GM21723 (cell line): ENCODE data around the gene HSD17B2.
"Not testable (repeated sequence)": the region's sequence is repeated elsewhere in the genome, so short reads cannot be mapped to it uniquely, and the experiment has no call there.

Experiments
- ATAC-seq: cut with Tn5 transposase; IDR thresholded peaks from one replicate; pipeline ENCODE4 v1.9.1; 2021; ENCODE audit warnings: mild to moderate bottlenecking, moderate library complexity; ENCODE audit not compliant: unreplicated experiment

Gene HSD17B2

DNA sequence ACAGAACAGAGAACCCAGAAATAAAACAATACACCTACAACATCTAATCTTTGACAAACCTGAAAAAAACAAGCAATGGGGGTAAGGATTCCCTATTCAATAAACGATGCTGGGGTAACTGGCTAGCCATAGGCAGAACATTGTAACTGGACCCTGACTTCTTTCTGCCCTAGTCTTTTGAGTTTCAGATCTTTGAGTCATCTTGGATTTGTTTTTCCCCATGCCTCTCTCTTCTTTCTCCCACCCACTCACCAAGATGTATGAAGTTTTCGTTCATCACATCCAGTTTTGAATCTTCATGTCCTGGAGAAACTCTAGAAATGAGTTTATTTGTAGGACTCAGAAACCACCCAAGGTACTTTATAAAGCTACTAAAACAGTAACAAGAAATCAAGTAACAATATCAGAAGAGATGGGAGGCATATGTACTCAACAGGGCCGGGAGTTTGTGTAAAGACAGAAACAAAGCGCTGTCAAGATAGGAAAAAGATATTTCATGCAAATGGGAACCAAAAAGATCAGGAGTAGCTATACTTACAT, 39.0 kb downstream of the HSD17B2 start:
- ATAC-seq = no peak

- no peak for ATAC-seq
Measured at GRCh38 chr16:82078125-82078524, 43.1 kb downstream of the HSD17B2 start.

GRCh38 chr16:82079892-82080291, 44.8 kb downstream of the HSD17B2 start:
- ATAC-seq = no peak

DNA sequence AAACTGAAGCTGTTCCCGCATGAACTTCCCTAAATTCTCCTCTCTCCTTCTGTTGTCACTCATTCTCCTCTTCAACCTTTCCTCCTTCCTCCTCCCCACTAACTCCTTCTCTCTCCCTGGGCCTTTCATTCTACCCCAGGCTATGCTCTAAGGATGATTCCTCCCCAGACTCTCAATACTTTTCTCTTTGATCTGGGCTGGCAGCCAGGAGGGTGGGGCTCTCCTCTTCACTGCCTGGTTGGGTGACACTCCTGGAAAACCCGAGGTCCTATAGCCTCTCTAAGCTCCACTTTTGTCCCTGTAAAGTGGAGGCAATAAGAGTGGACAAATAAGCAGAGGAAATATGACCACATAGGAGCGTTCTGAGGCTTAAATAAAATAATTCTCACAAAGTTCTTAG, 46.2 kb downstream of the HSD17B2 start:
- no peak for ATAC-seq

DNA sequence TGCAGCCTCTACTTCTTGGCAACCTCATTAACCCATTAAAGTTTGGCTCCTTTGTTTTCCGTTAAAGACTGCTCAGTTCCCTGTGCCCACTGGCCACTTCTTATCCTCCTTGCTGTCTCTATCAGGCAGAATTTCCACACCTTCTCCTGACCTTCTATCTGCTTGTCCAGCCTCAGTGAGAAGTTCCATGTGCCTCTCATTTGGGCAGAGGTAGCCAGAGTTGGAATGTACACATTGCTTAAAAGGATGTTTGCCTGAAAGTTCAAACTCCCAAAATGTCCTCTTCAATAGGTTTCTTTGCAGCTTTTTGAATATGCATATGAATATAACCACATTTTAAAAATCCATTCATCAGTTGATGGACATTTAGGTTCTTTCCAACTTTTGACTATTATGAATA, 47.0 kb downstream of the HSD17B2 start:
- no peak for ATAC-seq

- ATAC-seq = no peak
Measured at GRCh38 chr16:82082543-82083244, 47.6 kb downstream of the HSD17B2 start.

DNA sequence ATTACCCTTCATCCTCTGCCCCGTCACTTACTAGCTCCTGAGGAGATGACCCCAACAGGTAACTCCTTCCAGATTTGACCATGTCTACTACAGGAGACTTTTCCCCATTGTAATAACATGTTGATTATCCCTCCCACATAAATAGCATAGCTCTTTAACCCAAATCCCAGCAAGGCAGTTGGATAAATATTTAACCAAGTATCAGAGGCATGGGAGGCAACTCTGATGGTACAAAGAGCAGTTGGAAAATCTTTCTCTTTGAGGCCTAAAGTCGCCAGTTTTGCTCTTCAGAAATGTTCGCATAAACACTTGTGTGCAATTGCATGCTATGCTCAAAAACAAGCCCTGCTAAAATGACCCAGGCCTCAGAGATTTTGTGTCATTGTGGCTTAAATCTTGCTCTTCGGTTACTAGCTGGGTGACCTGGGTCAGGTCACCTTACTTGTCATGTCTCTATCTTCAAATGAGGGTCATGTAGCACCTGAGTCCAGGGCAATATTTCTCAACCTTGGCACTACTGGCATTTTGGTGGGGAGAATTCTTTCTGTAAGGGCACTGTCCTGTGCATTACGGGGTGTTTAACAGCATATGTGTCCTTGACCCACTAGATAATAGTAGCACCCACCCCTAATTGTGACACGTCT, 48.8 kb downstream of the HSD17B2 start:
- ATAC-seq = no peak

GRCh38 chr16:82085011-82085779, 50.1 kb downstream of the HSD17B2 start:
- no peak for ATAC-seq

DNA sequence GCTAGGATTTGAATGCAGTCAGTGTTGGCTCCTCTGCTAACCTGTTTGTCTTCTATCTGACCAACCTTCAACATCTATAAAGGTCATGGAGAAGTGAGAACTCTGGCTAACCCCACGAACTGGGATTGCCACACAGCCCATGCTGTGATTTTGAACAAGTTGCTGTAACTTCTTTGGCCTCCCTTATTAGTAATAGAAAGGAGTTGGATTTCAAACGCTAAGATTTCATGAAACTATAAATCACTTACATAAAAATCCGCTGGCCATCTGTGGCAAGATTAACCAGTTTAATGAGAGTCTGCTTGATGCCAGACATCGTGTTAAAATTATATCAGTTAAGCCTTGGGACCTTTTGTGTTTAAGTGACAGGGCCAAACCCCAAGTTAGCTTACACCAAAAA, 53.4 kb downstream of the HSD17B2 start:
- ATAC-seq = no peak

- no peak for ATAC-seq
Measured at GRCh38 chr16:82091241-82091640, 56.2 kb downstream of the HSD17B2 start.

- no peak for ATAC-seq
Measured at GRCh38 chr16:82092711-82093110, 57.7 kb downstream of the HSD17B2 start.

DNA sequence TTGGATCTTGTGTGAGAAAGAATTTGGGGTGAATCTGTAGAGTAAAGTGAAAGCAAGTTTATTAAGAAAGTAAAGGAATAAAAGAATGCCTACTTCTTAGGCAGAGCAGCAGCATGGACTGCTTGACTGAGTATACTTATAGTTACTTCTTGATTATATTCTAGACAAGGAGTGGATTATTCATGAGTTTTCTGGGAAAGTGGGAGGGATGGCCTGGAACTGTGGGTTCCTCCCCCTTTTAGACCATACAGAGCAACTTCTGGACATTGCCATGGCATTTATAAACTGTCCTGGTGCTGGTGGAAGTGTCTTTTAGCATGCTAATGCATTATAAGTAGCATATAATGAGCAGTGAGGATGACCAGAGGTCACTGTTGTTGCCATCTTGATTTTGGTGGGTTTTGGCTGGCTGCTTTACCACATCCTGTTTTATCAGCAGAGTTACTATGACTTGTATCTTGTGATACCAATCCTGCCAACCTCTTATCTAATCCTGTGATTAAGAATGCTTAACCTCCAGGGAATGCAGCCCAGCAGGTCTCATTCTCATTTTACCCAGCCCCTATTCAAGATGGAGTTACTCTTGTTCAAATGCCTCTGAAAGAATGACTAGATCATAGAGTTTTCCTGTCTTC, 58.7 kb downstream of the HSD17B2 start:
- no peak for ATAC-seq

GRCh38 chr16:82094942-82095540, 60.0 kb downstream of the HSD17B2 start:
- no peak for ATAC-seq

- no peak for ATAC-seq
Measured at GRCh38 chr16:82096641-82097040, 61.6 kb downstream of the HSD17B2 start.

DNA sequence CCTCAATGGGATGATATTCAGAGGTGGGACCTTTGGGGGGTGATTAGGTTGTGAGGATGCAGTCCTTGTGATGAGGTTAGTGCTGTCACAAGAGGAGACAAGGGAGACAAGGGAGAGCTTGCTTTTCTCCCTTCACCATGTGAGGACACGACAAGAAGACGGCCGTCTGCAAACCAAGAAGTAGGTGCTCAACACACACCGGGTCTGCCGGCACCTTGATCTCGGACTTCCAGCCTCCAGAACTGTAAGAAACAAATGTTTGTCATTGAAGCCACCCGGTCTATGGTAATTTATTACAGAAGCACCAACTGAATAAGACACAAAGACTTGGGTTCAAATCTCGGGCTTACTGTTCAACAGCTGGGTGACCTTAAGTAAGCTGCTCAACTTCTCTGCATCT, 70.1 kb downstream of the HSD17B2 start:
- ATAC-seq = no peak

DNA sequence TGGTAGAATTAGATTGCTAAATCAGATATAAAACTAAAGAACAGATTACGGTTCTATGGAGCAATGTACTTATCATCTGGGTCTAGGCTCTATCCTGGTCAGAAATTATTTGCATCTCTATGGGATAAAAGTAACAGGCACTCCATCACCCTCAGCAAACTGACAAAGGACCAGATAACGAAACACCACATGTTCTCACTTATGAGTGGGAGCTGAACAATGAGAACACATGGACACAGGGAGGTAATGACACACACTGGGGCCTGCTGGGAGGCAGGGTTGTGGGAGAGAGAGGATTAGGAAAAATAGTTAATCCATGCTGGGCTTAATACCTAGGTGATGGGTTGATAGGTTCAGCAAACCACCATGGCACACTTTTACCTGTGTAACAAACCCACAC, 73.0 kb downstream of the HSD17B2 start:
- no peak for ATAC-seq

- no peak for ATAC-seq
Measured at GRCh38 chr16:82108774-82109173, 73.7 kb downstream of the HSD17B2 start.

GRCh38 chr16:82109266-82109665, 74.2 kb downstream of the HSD17B2 start:
- not testable (repeated sequence) for ATAC-seq

- no peak for ATAC-seq
Measured at GRCh38 chr16:82111944-82112343, 76.9 kb downstream of the HSD17B2 start.

GRCh38 chr16:82113741-82114140, 78.7 kb downstream of the HSD17B2 start:
- ATAC-seq = no peak

DNA sequence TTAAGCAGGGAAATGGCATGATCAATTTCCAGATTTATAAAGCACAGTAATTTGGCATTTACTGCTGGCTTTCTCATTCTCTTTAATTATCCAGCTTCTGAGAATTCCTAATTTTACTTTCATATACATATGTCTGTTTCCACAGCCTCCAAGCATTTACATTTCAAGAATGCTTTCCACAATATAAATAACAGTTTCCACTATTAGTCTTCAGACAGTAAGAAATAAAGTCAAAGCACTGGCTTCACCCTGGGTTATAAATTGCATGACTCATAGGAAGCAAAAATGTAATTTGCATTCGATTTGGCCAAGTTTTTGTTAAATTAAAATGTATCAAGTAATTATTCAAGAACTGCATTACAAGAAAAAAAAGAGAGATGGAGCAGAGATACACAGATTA, 81.5 kb downstream of the HSD17B2 start:
- ATAC-seq = no peak
